Dendritic cell treated with granulocyte-macrophage colony-stimulating factor and Interleukin-4, amounts not matched to agents 40 ng/mL and 50 ng/mL, for 4 days (primary cell): Measurements from ENCODE around the gene ARL4D.
"Not testable (repeated sequence)": the region's sequence is repeated elsewhere in the genome, so short reads cannot be mapped to it uniquely, and the experiment has no call there.

Source experiments
- H3K27ac Mint-ChIP-seq: one replicate; pipeline ENCODE4 v1.8.0; 2022; ENCODE audit warnings: mild to moderate bottlenecking, mixed read lengths
- H3K27me3 Mint-ChIP-seq: one replicate; pipeline ENCODE4 v1.8.0; 2022; ENCODE audit warnings: mild to moderate bottlenecking, mixed read lengths
- H3K36me3 Mint-ChIP-seq: one replicate; pipeline ENCODE4 v1.8.0; 2022; ENCODE audit warnings: low read depth, mixed read lengths
- H3K4me1 Mint-ChIP-seq: one replicate; pipeline ENCODE4 v1.8.0; 2022; ENCODE audit warnings: low read depth, mixed read lengths
- H3K4me3 Mint-ChIP-seq: one replicate; pipeline ENCODE4 v1.8.0; 2022; ENCODE audit warnings: mild to moderate bottlenecking, moderate library complexity, mixed read lengths
- H3K9me3 Mint-ChIP-seq: one replicate; pipeline ENCODE4 v1.8.0; 2022; ENCODE audit warnings: mixed read lengths
- intact Hi-C: fragments of 100-400 bp; cut with micrococcal nuclease; formaldehyde crosslinking; loops from one replicate; pipeline ENCODE4 v1.15.0; 2022

ARL4D gene

DNA sequence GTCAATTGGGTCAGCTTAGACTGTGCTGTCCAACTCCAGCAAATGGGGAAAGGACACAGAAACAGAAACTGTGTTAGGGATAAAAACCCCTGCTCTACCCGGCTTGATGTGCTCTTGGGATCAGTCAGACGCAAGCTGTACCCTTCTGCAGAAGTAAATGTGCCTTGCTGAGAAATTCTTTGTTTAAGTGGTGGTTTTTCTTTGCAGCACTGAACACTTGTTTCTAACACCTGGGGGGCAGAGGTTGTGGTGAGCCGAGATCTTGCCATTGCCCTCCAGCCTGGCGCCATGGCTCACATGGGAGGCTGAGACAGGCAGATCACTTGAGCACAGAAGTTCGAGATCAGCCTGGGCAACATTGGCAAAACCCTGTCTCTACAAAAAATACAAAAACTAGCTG is 18.5 kb upstream of the ARL4D start:
- Mint-ChIP-seq H3K4me1 (peaks cover 4% of the 10 kb centered on the region), H3K9me3 (peaks cover 23% of the 10 kb centered on the region), H3K36me3 (peaks cover 28% of the 10 kb centered on the region), H3K27me3 (no peaks in the 10 kb centered on the region), H3K4me3 (no peak overlapping the region), H3K27ac (no peak overlapping the region)
- intact Hi-C loops, result no loop called here

DNA sequence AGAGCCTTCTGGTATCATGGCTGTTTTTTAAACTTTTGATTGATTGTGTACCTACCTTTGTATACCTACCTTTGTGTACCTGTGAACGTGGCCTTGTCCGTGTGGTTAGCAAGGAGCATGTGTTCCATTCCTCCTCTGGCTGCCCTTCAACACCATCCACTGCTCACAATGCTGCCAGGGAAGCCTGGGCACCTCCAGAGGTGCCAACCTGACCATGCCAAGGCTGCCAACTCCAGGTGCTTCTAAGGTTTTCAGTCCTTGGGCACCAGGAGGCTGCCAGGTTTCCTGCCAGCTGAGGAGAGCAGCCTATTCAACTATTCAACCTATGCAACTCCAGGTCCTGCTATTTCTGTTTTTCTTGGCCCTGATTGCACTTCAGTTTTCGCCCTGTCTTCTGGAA is 17.6 kb upstream of the ARL4D start:
- intact Hi-C loops, result no loop called here
- H3K27ac Mint-ChIP-seq, result no peak overlapping the region

DNA sequence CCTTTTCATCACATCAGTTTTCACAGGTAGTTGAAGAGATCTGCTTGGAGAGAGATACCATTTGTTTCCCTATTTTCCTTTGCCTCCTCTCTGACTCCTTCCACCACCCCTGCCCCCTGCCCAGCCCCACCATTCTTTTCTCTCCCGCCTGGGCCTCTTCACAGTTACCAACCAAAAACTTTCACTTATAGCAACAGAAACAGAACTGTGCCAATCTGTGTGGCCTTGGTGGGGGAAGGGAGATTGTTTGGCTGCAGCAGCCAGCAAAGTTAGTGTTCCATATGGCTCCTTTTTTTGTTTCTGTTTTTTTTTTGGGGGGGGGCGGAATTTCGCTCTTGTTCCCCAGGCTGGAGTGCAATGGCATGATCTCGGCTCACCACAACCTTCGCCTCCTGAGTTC is 17.2 kb upstream of the ARL4D start:
- Mint-ChIP-seq H3K36me3 (peaks cover 22% of the 10 kb centered on the region), H3K4me1 (peaks cover 13% of the 10 kb centered on the region), H3K27ac (no peak overlapping the region), H3K4me3 (no peak overlapping the region), H3K9me3 (peaks cover 23% of the 10 kb centered on the region), H3K27me3 (no peaks in the 10 kb centered on the region)
- intact Hi-C loops, result no loop called here

More for the DNA sequence above, 17.6 kb upstream of the ARL4D start:
- no peaks in the 10 kb centered on the region for H3K27me3 Mint-ChIP-seq
- H3K4me3 Mint-ChIP-seq, result no peak overlapping the region
- peaks cover 12% of the 10 kb centered on the region for H3K4me1 Mint-ChIP-seq
- H3K9me3 Mint-ChIP-seq, result peaks cover 23% of the 10 kb centered on the region
- H3K36me3 Mint-ChIP-seq, result peaks cover 22% of the 10 kb centered on the region

DNA sequence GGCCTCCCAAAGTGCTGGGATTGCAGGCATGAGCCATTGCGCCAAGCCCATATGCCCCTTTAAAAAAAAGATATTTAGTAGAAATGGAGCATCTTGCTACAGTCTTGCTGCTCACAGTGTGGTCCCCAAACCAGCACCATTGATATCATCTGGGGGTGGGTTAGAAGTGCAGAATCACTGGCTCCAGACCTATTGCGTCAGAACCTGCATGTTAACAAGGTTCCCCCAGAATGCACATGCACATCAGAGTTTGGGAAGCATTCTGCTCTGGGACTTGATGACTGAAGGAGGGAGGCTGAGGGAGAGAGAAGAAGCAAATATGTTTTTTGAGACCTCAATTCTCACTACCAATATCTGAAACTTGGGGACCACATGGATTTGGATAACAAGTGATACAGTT is 16.0 kb upstream of the ARL4D start:
- Mint-ChIP-seq H3K4me1 (peaks cover 22% of the 10 kb centered on the region), H3K27me3 (no peaks in the 10 kb centered on the region), H3K9me3 (peaks cover 23% of the 10 kb centered on the region), H3K36me3 (peaks cover 22% of the 10 kb centered on the region), H3K4me3 (no peak overlapping the region), H3K27ac (no peak overlapping the region)
- intact Hi-C loops, result no loop called here

DNA sequence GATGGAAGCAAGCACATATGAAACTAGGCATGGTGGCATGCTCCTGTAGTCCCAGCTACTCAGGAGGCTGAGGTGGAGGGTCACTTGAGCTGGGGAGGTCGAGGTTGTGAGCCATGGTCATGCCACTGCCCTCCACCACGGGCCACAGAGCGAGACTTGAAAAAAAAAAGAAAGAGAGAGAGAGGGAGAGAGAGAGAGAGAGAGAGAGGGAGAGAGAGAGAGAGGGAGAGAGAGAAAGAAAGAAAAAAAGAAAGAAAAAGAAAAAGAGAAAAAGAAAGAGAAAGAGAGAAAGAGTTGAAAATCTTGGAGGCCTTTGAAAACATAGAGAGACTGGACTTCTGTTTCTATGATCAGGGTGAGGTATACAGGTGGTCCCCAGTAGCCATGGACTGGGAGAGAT is 15.4 kb upstream of the ARL4D start:
- H3K9me3 Mint-ChIP-seq, result peaks cover 23% of the 10 kb centered on the region
- intact Hi-C loops, result no loop called here
- H3K36me3 Mint-ChIP-seq, result peaks cover 25% of the 10 kb centered on the region
- no peak overlapping the region for H3K4me3 Mint-ChIP-seq
- H3K4me1 Mint-ChIP-seq, result peaks cover 24% of the 10 kb centered on the region
- H3K27ac Mint-ChIP-seq, result no peak overlapping the region
- no peaks in the 10 kb centered on the region for H3K27me3 Mint-ChIP-seq

DNA sequence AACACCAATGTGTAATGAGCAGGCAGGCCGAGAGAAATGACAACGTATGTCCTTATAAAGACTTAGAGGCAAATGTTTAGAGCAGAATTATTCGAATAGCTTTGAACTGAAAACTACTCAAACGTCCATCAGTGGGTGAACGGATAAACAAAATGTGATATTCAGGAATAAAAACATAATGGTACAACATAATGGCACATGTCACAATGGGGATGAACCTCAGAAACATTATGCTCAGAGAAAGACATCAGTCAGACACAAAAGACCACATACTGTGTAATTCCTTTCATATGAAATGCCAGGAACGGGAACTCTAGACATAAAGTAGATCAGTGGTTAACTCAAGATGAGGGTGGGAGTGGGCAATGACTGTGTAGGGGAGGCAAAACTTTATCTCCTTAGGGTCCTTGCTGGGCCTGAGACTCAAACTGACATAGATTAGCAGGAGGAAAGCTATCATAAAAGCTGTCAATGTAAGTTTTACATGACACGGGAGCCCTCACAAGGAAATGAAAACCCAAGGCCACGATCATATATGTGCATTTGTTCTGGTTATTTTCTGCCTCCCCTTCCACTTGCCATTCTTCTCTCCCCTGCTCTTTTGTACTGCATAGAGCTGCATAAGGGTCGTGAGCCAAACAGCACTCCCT is 14.8 kb upstream of the ARL4D start:
- intact Hi-C loops, result no loop called here
- peaks cover 26% of the 10 kb centered on the region for H3K36me3 Mint-ChIP-seq
- peaks cover 23% of the 10 kb centered on the region for H3K9me3 Mint-ChIP-seq
- peaks cover 30% of the 10 kb centered on the region for H3K4me1 Mint-ChIP-seq
- no peaks in the 10 kb centered on the region for H3K27me3 Mint-ChIP-seq
- no peak overlapping the region for H3K27ac Mint-ChIP-seq
- no peak overlapping the region for H3K4me3 Mint-ChIP-seq

DNA sequence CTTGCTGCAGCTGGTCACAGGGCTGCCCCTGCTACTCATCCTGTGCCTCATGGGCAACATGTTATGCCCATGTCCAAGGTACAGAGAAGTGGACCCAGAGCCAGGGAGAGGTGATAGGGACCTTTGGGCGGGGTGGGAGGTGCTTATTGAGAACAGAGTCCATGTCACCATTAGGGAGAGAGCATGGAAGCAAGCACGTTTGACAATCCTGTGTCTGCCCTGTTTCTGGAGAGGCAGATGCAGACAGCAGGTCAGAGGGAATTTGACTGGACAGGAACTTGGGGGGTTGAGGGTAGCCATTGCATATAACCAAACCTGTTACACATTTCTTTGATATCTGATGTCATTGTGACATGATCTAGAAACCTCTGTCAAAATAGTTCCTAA is 14.3 kb upstream of the ARL4D start:
- Mint-ChIP-seq H3K27me3 (no peaks in the 10 kb centered on the region), H3K9me3 (peaks cover 23% of the 10 kb centered on the region), H3K4me3 (no peak overlapping the region), H3K4me1 (peaks cover 35% of the 10 kb centered on the region), H3K27ac (no peak overlapping the region), H3K36me3 (peaks cover 30% of the 10 kb centered on the region)
- intact Hi-C loops, result no loop called here

DNA sequence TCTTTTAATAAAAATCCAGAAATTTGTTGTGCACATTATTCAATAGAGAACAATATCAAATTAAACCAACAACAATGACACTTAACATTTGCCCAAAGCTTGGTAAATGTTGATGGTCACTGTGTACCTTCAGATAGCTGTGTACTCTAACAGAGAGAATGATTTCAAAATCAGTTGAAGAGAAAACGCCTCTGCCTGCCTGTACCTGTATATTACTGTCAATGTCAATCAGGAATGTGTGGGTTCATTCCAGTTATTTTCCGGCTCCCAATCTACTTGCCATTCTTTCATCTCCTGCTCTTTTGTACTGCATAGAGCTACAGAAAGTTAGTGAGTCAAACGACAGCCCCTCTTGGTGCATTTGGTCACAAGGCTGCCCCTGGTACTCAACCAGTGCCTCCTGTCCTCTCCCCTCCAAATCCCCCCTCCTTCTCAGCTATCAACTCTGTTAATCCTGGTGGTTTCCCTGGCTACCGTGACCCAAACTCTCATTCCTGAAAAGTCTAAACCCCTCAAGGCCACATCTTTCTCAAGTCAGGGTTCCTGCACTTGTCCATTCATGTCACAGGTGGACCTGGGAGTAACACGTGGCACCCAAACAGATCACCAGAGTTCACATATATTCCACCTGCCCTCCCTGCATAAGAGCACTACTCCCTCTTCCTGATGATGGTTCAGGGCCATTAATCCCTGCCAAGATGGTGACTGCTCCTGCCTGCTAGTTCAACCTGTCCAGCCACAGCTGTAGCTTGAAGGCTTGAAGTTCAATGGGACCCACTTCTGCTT is 13.6 kb upstream of the ARL4D start:
- no peak overlapping the region for H3K4me3 Mint-ChIP-seq
- H3K36me3 Mint-ChIP-seq, result peaks cover 30% of the 10 kb centered on the region
- intact Hi-C loops, result no loop called here
- no peaks in the 10 kb centered on the region for H3K27me3 Mint-ChIP-seq
- peaks cover 43% of the 10 kb centered on the region for H3K4me1 Mint-ChIP-seq
- peaks cover 16% of the 10 kb centered on the region for H3K9me3 Mint-ChIP-seq
- H3K27ac Mint-ChIP-seq, result no peak overlapping the region

DNA sequence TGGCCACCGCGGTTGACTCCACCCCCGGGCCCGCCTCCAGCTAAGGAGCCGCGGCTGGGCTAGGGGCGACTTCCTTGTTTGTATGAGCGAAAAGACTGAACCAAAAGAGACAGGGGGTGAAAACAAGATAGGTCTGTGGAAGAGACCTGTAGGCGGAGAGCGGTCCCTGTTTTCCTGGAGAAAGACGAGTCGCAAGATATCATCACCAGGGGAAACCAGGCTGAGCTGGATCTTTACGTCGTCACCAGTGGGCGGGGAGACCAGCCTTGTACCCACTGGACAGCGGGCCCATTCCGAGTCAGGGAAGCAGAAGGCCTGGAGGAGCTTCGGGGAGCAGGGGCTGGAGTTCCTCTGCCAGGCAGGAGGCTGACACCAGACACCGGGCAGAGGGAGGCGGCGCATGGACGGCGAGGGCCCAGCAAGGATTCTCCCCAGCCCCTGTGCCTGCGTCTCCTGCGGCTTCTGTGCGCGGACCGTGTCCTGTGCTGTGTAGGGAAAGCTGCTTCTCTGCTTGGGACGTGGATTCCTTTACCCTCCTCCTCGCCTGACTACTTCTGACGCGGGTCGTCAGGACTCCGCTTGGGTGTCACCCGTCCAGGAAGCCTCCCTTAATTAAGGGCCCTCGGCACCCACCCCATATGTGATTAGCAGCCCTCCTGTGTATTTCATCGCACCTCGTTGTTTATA is 10.3 kb upstream of the ARL4D start:
- Mint-ChIP-seq H3K27ac (peak overlapping the region; percentile 99), H3K27me3 (no peaks in the 10 kb centered on the region), H3K4me3 (peak overlapping the region; percentile 95), H3K36me3 (peaks cover 14% of the 10 kb centered on the region), H3K4me1 (peaks cover 51% of the 10 kb centered on the region), H3K9me3 (no peaks in the 10 kb centered on the region)
- intact Hi-C loops, result loop anchor here (1.0 to 2.0 kb wide), 3 partner anchors 16 to 28 kb away; no protein-coding TSS in a partner anchor

DNA sequence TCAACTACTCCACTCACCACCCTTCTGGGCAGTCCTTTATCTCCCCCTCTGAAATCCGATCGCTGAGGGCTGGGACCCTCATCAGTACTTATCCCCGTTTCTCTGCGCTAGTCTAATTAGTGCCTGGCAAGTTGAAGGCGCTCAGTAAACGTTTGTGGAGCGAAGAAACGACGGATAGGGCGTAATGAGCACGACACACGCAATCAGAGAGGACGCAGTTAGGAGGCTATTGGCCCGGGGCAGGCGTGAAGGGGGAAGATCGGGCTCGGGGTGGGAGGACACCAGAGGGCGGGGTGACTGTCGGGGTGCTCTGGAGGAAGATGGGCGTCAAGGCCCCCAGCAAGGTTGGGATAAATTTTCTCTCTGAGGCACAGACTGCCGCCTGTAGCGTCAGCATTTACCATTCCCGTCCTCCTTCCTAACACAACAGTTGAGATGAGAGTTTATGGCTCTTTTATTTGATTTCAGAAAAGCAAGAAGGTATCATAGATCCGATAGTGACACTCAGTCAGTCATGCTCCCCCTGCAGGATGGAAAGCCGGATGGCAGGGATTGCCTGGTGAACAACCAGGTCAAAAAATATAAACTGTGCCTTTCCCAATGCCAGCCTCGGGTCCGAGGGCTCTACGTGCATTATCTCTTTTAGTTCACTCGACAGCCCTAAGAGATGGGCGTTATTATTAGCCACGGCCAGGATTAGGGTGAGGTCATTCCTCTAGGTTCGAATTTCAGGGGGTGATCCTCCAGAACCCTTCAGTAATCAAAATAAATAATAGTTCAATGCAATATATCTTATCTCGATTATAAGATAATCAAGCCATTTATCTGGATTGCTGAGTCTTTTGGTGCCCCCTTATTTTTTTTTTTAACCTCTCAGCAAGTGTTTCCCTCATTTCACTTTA is 9.5 kb upstream of the ARL4D start:
- Mint-ChIP-seq H3K4me3 (peak overlapping the region; percentile 95), H3K36me3 (peaks cover 14% of the 10 kb centered on the region), H3K27me3 (no peaks in the 10 kb centered on the region), H3K27ac (peak overlapping the region; percentile 99), H3K4me1 (peaks cover 58% of the 10 kb centered on the region), H3K9me3 (no peaks in the 10 kb centered on the region)
- intact Hi-C loops, result loop anchor here (2.0 kb wide), 1 partner anchor 28 kb away; no protein-coding TSS in a partner anchor

DNA sequence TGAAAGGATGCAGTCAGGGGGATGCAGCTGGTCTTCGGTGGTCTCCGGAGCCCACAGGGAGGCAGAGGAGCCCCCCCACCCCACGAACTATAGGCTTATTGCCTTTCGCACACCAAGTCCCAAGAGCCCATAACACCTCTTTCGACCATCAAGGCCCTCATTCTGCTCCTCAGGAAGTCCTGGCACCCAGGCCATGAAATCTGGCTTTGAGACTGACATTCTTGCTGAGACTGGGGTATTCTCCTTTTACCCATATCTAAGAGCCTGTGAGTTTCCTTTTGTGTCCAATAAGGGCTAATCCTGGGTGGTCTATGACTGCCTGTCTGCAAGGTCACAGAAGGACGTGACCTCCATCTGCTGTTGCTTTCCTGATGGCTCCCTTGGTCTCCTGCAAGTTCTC is 6.4 kb upstream of the ARL4D start:
- H3K36me3 Mint-ChIP-seq, result peaks cover 14% of the 10 kb centered on the region
- H3K4me3 Mint-ChIP-seq, result no peak overlapping the region
- H3K4me1 Mint-ChIP-seq, result peaks cover 66% of the 10 kb centered on the region
- H3K27me3 Mint-ChIP-seq, result no peaks in the 10 kb centered on the region
- H3K27ac Mint-ChIP-seq, result peak overlapping the region; percentile 75
- intact Hi-C loops, result no loop called here
- no peaks in the 10 kb centered on the region for H3K9me3 Mint-ChIP-seq

DNA sequence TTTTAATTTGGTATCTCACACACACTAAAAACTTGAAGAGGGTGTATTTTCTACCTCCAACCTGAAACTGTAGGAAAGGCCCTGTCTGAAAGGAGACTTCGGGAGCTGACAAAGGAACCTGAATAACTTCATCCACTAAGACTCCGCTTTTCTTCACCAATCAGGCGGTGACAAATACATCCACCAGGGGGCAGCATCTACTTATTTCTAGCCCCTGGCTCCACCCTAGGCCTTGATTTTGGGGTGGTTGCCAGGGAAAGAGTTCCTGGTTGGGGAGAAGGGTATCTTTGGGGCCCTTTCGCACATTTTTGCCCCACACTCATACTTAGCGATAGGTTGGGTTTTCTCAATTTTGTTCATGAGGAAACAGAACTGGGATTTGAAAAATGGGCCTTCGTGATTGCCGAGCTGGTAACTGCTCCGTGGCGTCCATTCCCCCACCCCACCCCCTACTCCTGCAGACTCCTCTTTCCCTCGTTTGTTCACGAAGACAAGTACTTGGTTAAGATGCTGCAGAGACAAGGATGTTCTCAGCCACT is 4.8 kb upstream of the ARL4D start:
- peaks cover 9% of the 10 kb centered on the region for H3K36me3 Mint-ChIP-seq
- no peaks in the 10 kb centered on the region for H3K9me3 Mint-ChIP-seq
- intact Hi-C loops, result loop anchor here (1.0 kb wide), 1 partner anchor 89 kb away; the partner anchor contains the start of gene DHX8
- H3K27me3 Mint-ChIP-seq, result no peaks in the 10 kb centered on the region
- no peak overlapping the region for H3K4me3 Mint-ChIP-seq
- H3K27ac Mint-ChIP-seq, result peak overlapping the region; percentile 94
- H3K4me1 Mint-ChIP-seq, result peaks cover 67% of the 10 kb centered on the region

DNA sequence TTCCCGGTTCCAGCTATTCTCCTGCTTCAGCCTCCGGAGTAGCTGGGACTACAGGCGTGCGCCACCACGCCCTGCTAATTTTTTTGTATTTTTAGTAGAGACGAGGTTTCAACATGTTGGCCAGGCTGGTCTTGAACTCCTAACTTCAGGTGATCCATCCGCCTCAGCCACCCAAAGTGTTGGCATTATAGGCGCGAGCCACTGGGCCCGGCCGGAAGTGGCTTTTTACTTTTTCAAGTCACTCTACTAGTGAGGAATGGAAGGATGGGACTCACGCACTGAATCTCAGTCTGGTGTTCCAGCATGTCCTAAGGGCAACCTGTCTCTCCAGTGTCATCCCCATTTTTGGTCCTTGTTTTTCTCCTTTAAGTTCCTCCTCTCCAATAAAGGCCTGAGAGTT is 4.1 kb upstream of the ARL4D start:
- H3K9me3 Mint-ChIP-seq, H3K27me3 Mint-ChIP-seq, H3K4me3 Mint-ChIP-seq: not testable (repeated sequence)
- intact Hi-C loops, result loop anchor here (1.0 kb wide), 1 partner anchor 89 kb away; the partner anchor contains the start of gene DHX8
- Mint-ChIP-seq H3K36me3 (peaks cover 12% of the 10 kb centered on the region), H3K4me1 (peaks cover 64% of the 10 kb centered on the region), H3K27ac (peak overlapping the region; percentile 94)
